HepG2 (cell line): Measurements from ENCODE around the gene TRAF4. TPM values are rescaled to one million over a fixed set of nuclear protein-coding genes. Genes with fewer than 3 reads are reported as not detected.

Experiments used
- ARNT ChIP-seq: fragments of 450-650 bp; IDR thresholded peaks from 2 replicates; pipeline ENCODE4 v1.6.1; 2017
- DNMT3B ChIP-seq: conservative IDR thresholded peaks from 2 replicates; pipeline ENCODE4 v1.6.1; 2016; ENCODE audit warnings: missing biosample characterization, control low read depth
- NBN ChIP-seq: fragments of 450-650 bp; conservative IDR thresholded peaks from 2 replicates; pipeline ENCODE4 v1.6.1; 2017
- NFIC ChIP-seq: IDR thresholded peaks from 2 replicates; pipeline ENCODE4 v1.6.1; 2012; ENCODE audit warnings: mild to moderate bottlenecking, low read length, inconsistent platforms
- ONECUT2 ChIP-seq: sonication (generic); formaldehyde crosslinking; IDR thresholded peaks from 2 replicates; pipeline ENCODE4 v1.4.0; 2020; ENCODE audit warnings: missing genetic modification reagents
- REL ChIP-seq: sonication (generic); formaldehyde crosslinking; conservative IDR thresholded peaks from 2 replicates; pipeline ENCODE4 v1.8.0; 2022; ENCODE audit warnings: mild to moderate bottlenecking, missing genetic modification reagents, moderate library complexity
- SYNCRIP ChIP-seq: fragments of 200-400 bp; formaldehyde crosslinking; IDR thresholded peaks from 2 replicates; pipeline ENCODE4 v1.6.1; 2018; ENCODE audit warnings: mild to moderate bottlenecking, low read depth, low read length; ENCODE audit not compliant: insufficient read depth
- TEAD2 ChIP-seq: sonication (generic); formaldehyde crosslinking; IDR thresholded peaks from 2 replicates; pipeline ENCODE4 v1.9.0; 2021; ENCODE audit warnings: missing genetic modification reagents
- XBP1 ChIP-seq: sonication (generic); formaldehyde crosslinking; IDR thresholded peaks from 2 replicates; pipeline ENCODE4 v1.5.0; 2020; ENCODE audit warnings: missing genetic modification reagents
- ZFP1 ChIP-seq: IDR thresholded peaks from 2 replicates; pipeline ENCODE4 v1.6.1; 2016
- ZNF629 ChIP-seq: sonication (generic); formaldehyde crosslinking; conservative IDR thresholded peaks from 2 replicates; pipeline ENCODE4 v1.5.0; 2020; ENCODE audit warnings: missing genetic modification reagents
- polyA plus RNA-seq, 8 experiments: library from polyadenylated mRNA; depleted of rRNA in 3 of 8; stranded (reverse) in 7 of 8; unstranded in 1 of 8; fragments of >200 nt; fragmentation: Illumina TruSeq in 4 of 8; extraction: Trizol in 4 of 8; gene quantifications; 2 replicates each; pipeline versions ENCODE4 v1.2.1 to v1.2.3, GENCODE V29; 2011 to 2016; ENCODE audit warnings: low read depth in 4 of 8, missing spikeins in 1 of 8, mixed read lengths in 1 of 8; ENCODE audit not compliant: insufficient read depth in 1 of 8
- total RNA-seq, 5 experiments: library from RNA; depleted of rRNA; stranded (reverse); fragments of >200 nt; fragmentation: Illumina TruSeq; extraction: Trizol; gene quantifications; 2 replicates each; pipeline ENCODE4 v1.2.3, GENCODE V29; 2016; ENCODE audit warnings: low read depth in 1 of 5
- TF ChIP-seq, protein P1 (sequence below): sonication (generic); formaldehyde crosslinking; IDR thresholded peaks from 2 replicates; pipeline ENCODE4 v1.5.0; 2020; ENCODE audit warnings: missing genetic modification reagents
- TF ChIP-seq, protein P2 (sequence below): sonication (generic); formaldehyde crosslinking; IDR thresholded peaks from 2 replicates; pipeline ENCODE4 v1.5.0; 2020; ENCODE audit warnings: mild to moderate bottlenecking, missing genetic modification reagents
- TF ChIP-seq, protein P3 (sequence below): sonication (generic); formaldehyde crosslinking; IDR thresholded peaks from 2 replicates; pipeline ENCODE4 v1.9.0; 2021; ENCODE audit warnings: missing genetic modification reagents, borderline replicate concordance
- TF ChIP-seq, protein P4 (sequence below): sonication (generic); formaldehyde crosslinking; IDR thresholded peaks from one replicate; pipeline ENCODE4 v1.5.1; 2020; ENCODE audit warnings: mild to moderate bottlenecking, missing genetic modification reagents; ENCODE audit errors: not compliant biosample characterization

The TRAF4 gene
- total and polyA plus RNA-seq, 2 of the 13 experiments (the other 11 are each of a cell fraction or from before 2014, with no cell fraction given) = 86.0 to 89.9 TPM

DNA sequence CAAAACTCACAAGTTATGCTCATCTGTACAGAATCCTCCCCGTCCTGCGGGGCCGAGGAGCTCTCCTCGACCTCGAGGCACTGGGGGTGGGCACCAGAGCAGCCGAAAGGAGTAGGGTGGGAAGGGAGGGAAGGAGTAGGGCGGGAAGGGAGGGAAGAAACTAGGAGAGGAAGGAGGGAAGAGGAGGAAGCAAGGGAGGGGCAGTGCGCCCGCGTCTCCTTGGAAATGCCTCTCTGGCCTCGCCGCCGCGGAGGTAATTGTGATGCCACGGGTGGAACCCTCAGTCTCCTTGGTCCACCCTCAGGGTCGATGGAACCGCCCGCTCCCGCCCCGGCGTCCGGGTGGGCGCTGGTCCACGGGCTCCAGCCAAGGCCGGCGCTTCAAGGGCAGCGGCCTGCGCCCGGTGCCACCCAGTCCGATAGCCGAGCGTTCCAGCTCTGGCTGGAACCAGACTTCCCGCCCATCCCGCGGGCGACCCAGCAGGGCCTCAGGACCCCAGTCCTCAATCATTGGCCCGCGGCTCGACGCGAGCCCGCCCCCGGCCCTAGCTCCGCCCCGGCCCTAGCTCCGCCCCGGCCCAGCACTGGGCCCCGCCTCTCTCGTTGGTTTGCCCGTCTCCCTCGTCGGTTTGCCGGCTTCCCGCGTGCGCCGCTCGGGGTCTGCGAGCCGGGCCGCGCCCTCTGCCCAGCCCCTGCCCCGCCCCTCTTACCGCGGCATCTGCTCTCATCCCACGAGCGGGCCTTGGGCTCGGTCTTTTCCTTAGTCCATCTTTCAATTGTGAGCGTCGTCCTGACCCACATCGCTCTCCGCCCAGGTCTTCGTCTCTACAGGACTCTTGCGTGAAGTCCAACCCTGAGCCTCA, 32.7 kb upstream of the TRAF4 start (continued):
- TF ChIP-seq TEAD2 (CRISPR knock-in tag) (no peak), NBN (no peak), ZNF629 (CRISPR knock-in tag) (0 out of 2 replicates have a peak, but pooled peaks have one; percentile 11), XBP1 (no peak), DNMT3B (CRISPR knock-in tag) (no peak), SYNCRIP (no peak), ZFP1 (CRISPR knock-in tag) (no peak), NFIC (no peak), ARNT (no peak), ONECUT2 (CRISPR knock-in tag) (no peak), REL (CRISPR knock-in tag) (no peak)
- TF ChIP-seq, protein P1, sequence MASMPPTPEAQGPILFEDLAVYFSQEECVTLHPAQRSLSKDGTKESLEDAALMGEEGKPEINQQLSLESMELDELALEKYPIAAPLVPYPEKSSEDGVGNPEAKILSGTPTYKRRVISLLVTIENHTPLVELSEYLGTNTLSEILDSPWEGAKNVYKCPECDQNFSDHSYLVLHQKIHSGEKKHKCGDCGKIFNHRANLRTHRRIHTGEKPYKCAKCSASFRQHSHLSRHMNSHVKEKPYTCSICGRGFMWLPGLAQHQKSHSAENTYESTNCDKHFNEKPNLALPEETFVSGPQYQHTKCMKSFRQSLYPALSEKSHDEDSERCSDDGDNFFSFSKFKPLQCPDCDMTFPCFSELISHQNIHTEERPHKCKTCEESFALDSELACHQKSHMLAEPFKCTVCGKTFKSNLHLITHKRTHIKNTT = no peak
- TF ChIP-seq, protein P2, sequence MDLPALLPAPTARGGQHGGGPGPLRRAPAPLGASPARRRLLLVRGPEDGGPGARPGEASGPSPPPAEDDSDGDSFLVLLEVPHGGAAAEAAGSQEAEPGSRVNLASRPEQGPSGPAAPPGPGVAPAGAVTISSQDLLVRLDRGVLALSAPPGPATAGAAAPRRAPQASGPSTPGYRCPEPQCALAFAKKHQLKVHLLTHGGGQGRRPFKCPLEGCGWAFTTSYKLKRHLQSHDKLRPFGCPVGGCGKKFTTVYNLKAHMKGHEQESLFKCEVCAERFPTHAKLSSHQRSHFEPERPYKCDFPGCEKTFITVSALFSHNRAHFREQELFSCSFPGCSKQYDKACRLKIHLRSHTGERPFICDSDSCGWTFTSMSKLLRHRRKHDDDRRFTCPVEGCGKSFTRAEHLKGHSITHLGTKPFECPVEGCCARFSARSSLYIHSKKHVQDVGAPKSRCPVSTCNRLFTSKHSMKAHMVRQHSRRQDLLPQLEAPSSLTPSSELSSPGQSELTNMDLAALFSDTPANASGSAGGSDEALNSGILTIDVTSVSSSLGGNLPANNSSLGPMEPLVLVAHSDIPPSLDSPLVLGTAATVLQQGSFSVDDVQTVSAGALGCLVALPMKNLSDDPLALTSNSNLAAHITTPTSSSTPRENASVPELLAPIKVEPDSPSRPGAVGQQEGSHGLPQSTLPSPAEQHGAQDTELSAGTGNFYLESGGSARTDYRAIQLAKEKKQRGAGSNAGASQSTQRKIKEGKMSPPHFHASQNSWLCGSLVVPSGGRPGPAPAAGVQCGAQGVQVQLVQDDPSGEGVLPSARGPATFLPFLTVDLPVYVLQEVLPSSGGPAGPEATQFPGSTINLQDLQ (CRISPR knock-in tag) = no peak
- TF ChIP-seq, protein P3, sequence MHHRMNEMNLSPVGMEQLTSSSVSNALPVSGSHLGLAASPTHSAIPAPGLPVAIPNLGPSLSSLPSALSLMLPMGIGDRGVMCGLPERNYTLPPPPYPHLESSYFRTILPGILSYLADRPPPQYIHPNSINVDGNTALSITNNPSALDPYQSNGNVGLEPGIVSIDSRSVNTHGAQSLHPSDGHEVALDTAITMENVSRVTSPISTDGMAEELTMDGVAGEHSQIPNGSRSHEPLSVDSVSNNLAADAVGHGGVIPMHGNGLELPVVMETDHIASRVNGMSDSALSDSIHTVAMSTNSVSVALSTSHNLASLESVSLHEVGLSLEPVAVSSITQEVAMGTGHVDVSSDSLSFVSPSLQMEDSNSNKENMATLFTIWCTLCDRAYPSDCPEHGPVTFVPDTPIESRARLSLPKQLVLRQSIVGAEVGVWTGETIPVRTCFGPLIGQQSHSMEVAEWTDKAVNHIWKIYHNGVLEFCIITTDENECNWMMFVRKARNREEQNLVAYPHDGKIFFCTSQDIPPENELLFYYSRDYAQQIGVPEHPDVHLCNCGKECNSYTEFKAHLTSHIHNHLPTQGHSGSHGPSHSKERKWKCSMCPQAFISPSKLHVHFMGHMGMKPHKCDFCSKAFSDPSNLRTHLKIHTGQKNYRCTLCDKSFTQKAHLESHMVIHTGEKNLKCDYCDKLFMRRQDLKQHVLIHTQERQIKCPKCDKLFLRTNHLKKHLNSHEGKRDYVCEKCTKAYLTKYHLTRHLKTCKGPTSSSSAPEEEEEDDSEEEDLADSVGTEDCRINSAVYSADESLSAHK = no peak
- TF ChIP-seq, protein P4, sequence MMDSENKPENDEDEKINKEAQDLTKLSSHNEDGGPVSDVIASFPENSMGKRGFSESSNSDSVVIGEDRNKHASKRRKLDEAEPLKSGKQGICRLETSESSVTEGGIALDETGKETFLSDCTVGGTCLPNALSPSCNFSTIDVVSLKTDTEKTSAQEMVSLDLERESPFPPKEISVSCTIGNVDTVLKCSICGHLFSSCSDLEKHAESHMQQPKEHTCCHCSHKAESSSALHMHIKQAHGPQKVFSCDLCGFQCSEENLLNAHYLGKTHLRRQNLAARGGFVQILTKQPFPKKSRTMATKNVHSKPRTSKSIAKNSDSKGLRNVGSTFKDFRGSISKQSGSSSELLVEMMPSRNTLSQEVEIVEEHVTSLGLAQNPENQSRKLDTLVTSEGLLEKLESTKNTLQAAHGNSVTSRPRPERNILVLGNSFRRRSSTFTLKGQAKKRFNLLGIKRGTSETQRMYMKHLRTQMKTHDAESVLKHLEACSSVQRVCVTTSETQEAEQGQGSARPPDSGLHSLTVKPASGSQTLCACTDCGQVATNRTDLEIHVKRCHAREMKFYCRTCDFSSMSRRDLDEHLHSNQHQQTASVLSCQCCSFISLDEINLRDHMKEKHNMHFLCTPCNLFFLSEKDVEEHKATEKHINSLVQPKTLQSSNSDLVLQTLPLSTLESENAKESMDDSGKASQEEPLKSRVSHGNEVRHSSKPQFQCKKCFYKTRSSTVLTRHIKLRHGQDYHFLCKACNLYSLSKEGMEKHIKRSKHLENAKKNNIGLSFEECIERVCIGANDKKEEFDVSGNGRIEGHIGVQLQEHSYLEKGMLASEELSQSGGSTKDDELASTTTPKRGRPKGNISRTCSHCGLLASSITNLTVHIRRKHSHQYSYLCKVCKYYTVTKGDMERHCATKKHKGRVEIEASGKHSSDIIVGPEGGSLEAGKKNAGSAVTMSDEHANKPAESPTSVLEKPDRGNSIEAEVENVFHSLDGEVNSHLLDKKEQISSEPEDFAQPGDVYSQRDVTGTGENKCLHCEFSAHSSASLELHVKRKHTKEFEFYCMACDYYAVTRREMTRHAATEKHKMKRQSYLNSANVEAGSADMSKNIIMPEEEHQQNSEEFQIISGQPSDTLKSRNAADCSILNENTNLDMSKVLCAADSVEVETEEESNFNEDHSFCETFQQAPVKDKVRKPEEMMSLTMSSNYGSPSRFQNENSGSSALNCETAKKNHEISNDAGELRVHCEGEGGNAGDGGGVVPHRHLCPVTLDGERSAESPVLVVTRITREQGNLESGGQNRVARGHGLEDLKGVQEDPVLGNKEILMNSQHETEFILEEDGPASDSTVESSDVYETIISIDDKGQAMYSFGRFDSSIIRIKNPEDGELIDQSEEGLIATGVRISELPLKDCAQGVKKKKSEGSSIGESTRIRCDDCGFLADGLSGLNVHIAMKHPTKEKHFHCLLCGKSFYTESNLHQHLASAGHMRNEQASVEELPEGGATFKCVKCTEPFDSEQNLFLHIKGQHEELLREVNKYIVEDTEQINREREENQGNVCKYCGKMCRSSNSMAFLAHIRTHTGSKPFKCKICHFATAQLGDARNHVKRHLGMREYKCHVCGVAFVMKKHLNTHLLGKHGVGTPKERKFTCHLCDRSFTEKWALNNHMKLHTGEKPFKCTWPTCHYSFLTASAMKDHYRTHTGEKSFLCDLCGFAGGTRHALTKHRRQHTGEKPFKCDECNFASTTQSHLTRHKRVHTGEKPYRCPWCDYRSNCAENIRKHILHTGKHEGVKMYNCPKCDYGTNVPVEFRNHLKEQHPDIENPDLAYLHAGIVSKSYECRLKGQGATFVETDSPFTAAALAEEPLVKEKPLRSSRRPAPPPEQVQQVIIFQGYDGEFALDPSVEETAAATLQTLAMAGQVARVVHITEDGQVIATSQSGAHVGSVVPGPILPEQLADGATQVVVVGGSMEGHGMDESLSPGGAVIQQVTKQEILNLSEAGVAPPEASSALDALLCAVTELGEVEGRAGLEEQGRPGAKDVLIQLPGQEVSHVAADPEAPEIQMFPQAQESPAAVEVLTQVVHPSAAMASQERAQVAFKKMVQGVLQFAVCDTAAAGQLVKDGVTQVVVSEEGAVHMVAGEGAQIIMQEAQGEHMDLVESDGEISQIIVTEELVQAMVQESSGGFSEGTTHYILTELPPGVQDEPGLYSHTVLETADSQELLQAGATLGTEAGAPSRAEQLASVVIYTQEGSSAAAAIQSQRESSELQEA (CRISPR knock-in tag) = peak; percentile 80
